Ishikawa (cell line): ENCODE results near the gene BLZF1.

Experiments
- CEBPB ChIP-seq: IDR thresholded peaks from 2 replicates; pipeline ENCODE4 v1.6.1; 2012
- CREB1 ChIP-seq: IDR thresholded peaks from 2 replicates; pipeline ENCODE4 v1.6.1; 2012; ENCODE audit warnings: low read depth
- EGR1 ChIP-seq: IDR thresholded peaks from 2 replicates; pipeline ENCODE4 v1.6.1; 2012
- EP300 ChIP-seq: IDR thresholded peaks from 2 replicates; pipeline ENCODE4 v1.6.1; 2012; ENCODE audit warnings: borderline replicate concordance
- FOXM1 ChIP-seq: IDR thresholded peaks from 2 replicates; pipeline ENCODE4 v1.6.1; 2012; ENCODE audit warnings: low read depth, borderline replicate concordance
- RAD21 ChIP-seq: IDR thresholded peaks from 2 replicates; pipeline ENCODE4 v1.6.1; 2012; ENCODE audit warnings: low read depth
- TAF1 ChIP-seq: IDR thresholded peaks from 2 replicates; pipeline ENCODE4 v1.6.1; 2012; ENCODE audit warnings: low read depth, mild to moderate bottlenecking
- TCF12 ChIP-seq: IDR thresholded peaks from 2 replicates; pipeline ENCODE4 v1.6.1; 2012; ENCODE audit warnings: low read depth
- TEAD4 ChIP-seq: IDR thresholded peaks from 2 replicates; pipeline ENCODE4 v1.6.1; 2012
- YY1 ChIP-seq: IDR thresholded peaks from 2 replicates; pipeline ENCODE4 v1.6.1; 2012; ENCODE audit warnings: low read depth
- ZBTB7A ChIP-seq: IDR thresholded peaks from 2 replicates; pipeline ENCODE4 v1.6.1; 2012; ENCODE audit warnings: low read depth
- TF ChIP-seq, protein P1 (sequence below): IDR thresholded peaks from 2 replicates; pipeline ENCODE4 v1.6.1; 2012; ENCODE audit warnings: low read depth, mild to moderate bottlenecking
- TF ChIP-seq, protein P2 (sequence below): IDR thresholded peaks from 2 replicates; pipeline ENCODE4 v1.6.1; 2012
- TF ChIP-seq, protein P3 (sequence below): IDR thresholded peaks from 2 replicates; pipeline ENCODE4 v1.6.1; 2012

DNA sequence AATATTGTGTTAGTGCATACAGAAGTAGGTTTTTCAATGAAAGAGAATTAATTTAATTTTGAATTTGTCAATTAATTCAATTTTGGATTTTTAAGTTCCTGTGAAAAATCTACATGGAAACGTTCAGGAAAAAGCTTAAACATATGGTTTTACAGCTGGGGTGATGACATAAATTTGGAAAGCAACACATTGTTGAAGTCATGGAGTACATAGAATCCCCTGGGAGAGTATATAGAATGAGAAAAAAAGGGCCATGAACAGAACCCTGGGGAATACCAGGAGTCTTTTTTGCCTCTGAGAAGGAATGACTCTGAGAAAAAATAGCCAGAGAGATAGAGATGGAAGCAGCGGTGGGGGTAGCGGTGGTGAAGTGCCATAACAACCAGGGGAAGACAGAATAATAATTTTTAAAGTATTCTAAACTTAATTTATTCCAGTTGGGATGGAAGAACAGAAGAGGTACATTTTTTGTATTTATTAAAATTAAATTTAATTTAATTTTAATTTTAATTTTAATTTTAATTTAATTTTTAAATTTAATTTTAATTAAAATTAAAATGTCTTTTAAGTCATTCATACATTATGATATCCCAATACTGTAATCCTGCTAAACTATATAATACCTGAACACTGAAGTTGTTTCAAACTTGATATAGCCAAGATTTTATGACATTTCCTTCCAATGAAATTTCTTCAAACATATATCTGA lies 49.3 kb upstream of the BLZF1 start:
- TF ChIP-seq ZBTB7A (no peak), RAD21 (no peak), TAF1 (no peak), YY1 (no peak), TCF12 (no peak), FOXM1 (no peak), TEAD4 (no peak), EP300 (no peak), EGR1 (no peak), CEBPB (no peak), CREB1 (no peak)
- TF ChIP-seq, protein P1, sequence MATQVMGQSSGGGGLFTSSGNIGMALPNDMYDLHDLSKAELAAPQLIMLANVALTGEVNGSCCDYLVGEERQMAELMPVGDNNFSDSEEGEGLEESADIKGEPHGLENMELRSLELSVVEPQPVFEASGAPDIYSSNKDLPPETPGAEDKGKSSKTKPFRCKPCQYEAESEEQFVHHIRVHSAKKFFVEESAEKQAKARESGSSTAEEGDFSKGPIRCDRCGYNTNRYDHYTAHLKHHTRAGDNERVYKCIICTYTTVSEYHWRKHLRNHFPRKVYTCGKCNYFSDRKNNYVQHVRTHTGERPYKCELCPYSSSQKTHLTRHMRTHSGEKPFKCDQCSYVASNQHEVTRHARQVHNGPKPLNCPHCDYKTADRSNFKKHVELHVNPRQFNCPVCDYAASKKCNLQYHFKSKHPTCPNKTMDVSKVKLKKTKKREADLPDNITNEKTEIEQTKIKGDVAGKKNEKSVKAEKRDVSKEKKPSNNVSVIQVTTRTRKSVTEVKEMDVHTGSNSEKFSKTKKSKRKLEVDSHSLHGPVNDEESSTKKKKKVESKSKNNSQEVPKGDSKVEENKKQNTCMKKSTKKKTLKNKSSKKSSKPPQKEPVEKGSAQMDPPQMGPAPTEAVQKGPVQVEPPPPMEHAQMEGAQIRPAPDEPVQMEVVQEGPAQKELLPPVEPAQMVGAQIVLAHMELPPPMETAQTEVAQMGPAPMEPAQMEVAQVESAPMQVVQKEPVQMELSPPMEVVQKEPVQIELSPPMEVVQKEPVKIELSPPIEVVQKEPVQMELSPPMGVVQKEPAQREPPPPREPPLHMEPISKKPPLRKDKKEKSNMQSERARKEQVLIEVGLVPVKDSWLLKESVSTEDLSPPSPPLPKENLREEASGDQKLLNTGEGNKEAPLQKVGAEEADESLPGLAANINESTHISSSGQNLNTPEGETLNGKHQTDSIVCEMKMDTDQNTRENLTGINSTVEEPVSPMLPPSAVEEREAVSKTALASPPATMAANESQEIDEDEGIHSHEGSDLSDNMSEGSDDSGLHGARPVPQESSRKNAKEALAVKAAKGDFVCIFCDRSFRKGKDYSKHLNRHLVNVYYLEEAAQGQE: no peak
- TF ChIP-seq, protein P2, sequence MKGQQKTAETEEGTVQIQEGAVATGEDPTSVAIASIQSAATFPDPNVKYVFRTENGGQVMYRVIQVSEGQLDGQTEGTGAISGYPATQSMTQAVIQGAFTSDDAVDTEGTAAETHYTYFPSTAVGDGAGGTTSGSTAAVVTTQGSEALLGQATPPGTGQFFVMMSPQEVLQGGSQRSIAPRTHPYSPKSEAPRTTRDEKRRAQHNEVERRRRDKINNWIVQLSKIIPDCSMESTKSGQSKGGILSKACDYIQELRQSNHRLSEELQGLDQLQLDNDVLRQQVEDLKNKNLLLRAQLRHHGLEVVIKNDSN: no peak
- TF ChIP-seq, protein P3, sequence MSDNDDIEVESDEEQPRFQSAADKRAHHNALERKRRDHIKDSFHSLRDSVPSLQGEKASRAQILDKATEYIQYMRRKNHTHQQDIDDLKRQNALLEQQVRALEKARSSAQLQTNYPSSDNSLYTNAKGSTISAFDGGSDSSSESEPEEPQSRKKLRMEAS: no peak
